Fibroblast of the aortic adventitia (primary cell): ENCODE data around the gene ANKRD28. TPM values are rescaled to one million over a fixed set of nuclear protein-coding genes. Genes with fewer than 3 reads are reported as not detected.
A peak's percentile ranks its signal among the peaks of the same experiment; 100 is the strongest.

Experiments
- DNase-seq: peaks from one replicate; pipeline ENCODE4 v3.0.0-alpha.2; 2010; ENCODE audit warnings: low read depth
- H3K4me3 ChIP-seq: 2 replicates; pipeline ENCODE4 v1.5.1; 2011; ENCODE audit warnings: low read depth, mild to moderate bottlenecking, control low read depth, low read length, moderate library complexity
- total RNA-seq: library from RNA; depleted of rRNA; stranded (reverse); fragments of >200 nt; gene quantifications from 2 replicates; pipeline ENCODE4 v1.2.3, GENCODE V29; 2012; ENCODE audit warnings: low replicate concordance
- TF ChIP-seq, protein P1 (sequence below): IDR thresholded peaks from 2 replicates; pipeline ENCODE4 v1.5.1; 2011; ENCODE audit warnings: mild to moderate bottlenecking, low read length, control low read depth, inconsistent platforms; ENCODE audit not compliant: insufficient read depth

ANKRD28 gene
- total RNA-seq, 1 donor, result 121 TPM

DNA sequence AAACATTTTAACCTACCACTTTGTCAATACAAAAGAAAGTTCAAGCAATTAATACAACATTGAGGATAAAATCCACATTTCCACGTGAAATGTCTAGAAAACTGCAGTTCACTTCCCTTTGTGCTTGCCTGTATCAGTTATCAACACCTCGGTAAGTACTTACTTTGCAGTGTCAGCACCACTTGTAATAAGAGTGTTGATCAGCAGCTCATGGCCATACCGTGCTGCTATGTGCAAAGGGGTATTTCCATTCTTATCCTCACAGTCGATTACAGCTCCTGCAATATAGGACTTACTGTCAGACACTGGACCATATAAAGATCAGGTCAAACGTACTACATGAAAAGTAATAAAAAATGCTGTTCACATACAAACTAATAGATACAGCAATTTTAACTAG lies 84.4 kb downstream of the ANKRD28 start:
- no peak for DNase-seq
- TF ChIP-seq, protein P1, sequence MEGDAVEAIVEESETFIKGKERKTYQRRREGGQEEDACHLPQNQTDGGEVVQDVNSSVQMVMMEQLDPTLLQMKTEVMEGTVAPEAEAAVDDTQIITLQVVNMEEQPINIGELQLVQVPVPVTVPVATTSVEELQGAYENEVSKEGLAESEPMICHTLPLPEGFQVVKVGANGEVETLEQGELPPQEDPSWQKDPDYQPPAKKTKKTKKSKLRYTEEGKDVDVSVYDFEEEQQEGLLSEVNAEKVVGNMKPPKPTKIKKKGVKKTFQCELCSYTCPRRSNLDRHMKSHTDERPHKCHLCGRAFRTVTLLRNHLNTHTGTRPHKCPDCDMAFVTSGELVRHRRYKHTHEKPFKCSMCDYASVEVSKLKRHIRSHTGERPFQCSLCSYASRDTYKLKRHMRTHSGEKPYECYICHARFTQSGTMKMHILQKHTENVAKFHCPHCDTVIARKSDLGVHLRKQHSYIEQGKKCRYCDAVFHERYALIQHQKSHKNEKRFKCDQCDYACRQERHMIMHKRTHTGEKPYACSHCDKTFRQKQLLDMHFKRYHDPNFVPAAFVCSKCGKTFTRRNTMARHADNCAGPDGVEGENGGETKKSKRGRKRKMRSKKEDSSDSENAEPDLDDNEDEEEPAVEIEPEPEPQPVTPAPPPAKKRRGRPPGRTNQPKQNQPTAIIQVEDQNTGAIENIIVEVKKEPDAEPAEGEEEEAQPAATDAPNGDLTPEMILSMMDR, result no peak
- no peak overlapping the region for H3K4me3 ChIP-seq

DNA sequence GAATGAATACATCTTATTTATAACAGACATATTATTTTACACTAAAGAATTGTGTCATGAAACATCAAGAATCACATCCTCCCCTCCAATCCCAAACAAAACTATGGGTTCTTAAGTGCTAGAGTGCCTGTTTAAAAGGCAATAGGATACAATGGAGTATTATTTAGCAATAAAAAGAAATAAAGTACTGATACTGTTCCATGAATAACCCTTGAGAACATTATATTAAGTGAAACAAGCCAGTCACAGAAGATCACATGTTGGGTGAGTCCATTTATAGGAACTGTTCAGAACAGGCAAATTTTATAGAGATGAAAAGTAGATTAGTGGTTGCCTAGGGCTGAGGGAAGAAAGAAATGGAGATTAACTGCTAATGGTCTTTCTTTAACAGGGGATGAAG lies 86.5 kb downstream of the ANKRD28 start:
- TF ChIP-seq, protein P1, result no peak
- DNase-seq, result no peak
- H3K4me3 ChIP-seq, result no peak overlapping the region

DNA sequence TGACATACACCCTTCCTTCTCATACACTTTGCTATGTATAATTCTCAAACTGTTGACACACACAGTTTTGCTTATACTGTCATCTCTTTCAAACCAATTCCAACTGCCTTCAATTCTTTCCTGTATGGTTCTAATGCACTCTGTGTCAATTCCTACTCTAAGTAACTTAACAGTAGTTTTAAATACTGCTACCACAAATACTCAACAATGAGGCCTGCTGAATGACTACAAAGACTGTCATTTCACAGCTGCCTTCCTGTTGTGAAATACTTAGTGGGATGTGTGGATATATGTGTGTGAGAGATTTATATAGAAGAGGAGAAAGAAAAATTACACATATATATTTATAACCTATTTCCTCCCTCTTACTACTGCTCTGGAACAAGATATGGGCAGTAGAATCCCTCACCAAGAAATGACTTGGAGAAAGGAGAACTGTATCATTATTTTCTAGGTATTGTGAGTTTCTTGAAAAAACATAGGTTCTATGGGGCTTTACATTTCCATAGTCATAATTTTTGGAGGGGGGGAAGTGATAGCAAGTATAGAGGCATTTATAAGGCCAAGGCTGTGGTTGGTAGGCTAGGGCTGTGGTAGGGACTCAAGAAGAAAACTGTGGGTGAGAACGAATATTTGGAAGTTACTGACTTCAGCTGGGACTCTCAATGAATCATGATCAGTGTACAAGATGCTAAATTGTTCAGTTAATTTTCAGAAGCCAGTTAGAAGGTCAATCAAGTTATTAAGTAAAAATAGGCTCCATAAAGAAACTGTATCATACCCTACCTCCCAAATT lies 88.7 kb downstream of the ANKRD28 start:
- TF ChIP-seq, protein P1, result no peak
- peak; percentile 18 for DNase-seq
- H3K4me3 ChIP-seq, result no peak overlapping the region

DNA sequence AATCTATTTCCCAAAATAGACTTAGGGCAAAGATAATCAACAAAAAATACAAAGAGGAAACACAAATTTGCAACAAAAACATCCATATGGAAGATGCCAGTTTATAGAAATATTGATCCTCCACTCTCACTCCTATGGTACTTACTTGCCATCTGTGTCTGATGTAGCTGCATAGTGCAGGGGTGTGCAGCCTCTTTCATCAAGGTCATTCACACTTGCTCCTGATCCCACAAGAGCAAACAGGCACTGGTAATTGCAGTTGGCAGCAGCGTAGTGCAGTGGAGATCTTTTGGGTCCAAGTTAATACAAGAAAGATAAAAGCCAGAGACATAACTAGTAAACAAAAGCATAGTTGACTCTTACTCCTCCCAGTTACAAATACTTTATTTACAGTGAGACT lies 90.0 kb downstream of the ANKRD28 start:
- no peak for DNase-seq
- H3K4me3 ChIP-seq, result no peak overlapping the region
- TF ChIP-seq, protein P1, result no peak

DNA sequence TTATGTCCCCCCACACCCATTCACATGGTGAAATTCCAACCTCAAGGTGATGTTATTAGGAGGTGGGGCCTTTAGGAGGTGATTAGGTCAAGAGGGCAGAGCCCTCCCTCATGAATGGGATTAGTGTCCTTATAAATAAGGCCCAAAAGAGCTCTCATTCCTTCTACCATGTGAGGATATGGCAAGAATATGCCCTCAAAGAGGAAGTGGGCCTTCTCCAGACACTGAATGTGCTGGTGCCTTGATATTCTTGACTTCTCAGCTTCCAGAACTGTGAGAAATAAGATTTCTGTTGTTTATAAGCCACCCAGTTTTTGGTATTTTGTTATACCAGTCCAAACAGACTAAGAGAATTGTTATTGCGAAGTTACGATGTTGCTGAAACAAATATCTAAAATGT lies 94.4 kb downstream of the ANKRD28 start:
- TF ChIP-seq, protein P1, result no peak
- H3K4me3 ChIP-seq, result no peak overlapping the region
- no peak for DNase-seq

DNA sequence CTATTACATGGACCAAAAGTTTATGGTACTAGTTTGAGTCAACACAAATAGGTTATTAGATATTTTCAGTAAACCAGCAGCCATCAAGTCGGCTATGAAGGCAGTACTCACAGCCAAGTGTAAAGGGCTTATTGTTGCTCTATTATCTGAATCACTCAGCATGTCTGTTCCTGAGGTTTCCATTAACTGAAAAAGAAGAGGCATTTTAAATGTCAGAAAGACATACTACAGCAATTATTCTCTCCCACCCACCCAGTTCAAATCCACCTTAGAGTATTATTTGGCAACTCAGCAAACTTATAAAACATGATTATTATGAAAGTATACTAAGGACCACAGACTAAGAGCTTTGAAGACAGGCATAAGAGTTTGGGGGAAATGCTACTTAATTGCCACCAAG lies 103.2 kb downstream of the ANKRD28 start:
- TF ChIP-seq, protein P1, result no peak
- no peak overlapping the region for H3K4me3 ChIP-seq
- DNase-seq, result no peak

DNA sequence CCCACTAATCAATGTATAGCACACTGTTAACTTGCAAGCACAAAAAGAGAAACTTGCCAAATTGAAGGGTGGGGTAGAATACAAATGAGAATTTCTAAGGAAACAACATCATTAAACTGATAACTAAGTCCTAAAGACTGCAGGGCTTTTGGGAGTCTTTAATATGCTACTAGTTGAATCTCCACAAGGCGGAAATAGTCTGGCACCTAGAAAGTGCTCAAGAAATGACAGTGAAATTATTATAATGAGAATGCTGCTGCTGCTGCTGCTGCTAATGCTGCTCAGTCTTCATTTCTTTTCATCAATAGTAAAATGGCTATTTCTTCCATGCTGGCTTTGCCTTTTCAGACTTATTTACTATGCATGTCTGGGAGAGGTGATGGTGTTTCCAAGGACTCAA lies 104.4 kb downstream of the ANKRD28 start:
- no peak overlapping the region for H3K4me3 ChIP-seq
- DNase-seq, result peak; percentile 51
- TF ChIP-seq, protein P1, result peak; percentile 32
